Sigmoid colon (tissue), 4 donors: ENCODE results near the gene CIAO3.

Experiments
- CTCF ChIP-seq, 4 experiments: fragments of 450-650 bp in 3 of 4; fragments of 200-600 bp in 1 of 4; IDR thresholded peaks; one replicate each; pipeline ENCODE4 v1.5.1; 2016 to 2019; ENCODE audit warnings: antibody characterized with exemption in 4 of 4, mild to moderate bottlenecking in 3 of 4, moderate library complexity in 2 of 4
- POLR2A ChIP-seq, 2 donors: fragments of 450-650 bp; IDR thresholded peaks; one replicate each; pipeline ENCODE4 v1.6.1; 2016; ENCODE audit warnings: antibody characterized with exemption in 2 of 2, mild to moderate bottlenecking in 2 of 2, moderate library complexity in 2 of 2
- POLR2AphosphoS5 ChIP-seq, 4 donors: sonication (generic); formaldehyde crosslinking; IDR thresholded peaks; one replicate each; pipeline ENCODE4 v1.6.1; 2017; ENCODE audit warnings: antibody characterized with exemption in 4 of 4

GRCh38 chr16:741986-742629, 1.3 kb upstream of the CIAO3 start:
- TF ChIP-seq CTCF (IDR thresholded peaks at IDR 0.05) (no peak), POLR2A (IDR thresholded peaks at IDR 0.05) (no peak), POLR2AphosphoS5 (IDR thresholded peaks at IDR 0.05) (no peak)
